ENCODE data around the gene POU2AF3.

The POU2AF3 gene

GRCh38 chr11:111348147-111348546, 49.8 kb downstream of the POU2AF3 start:
- TF ChIP-seq GATA2 (IDR thresholded peaks at IDR 0.05; ENCODE audit: low read depth, low read length) (no peak), GATA3 (IDR thresholded peaks at IDR 0.05; ENCODE audit: low read depth, low read length) (no peak)

GRCh38 chr11:111349191-111349695, 50.9 kb downstream of the POU2AF3 start:
- TF ChIP-seq GATA3 (IDR thresholded peaks at IDR 0.05; ENCODE audit: low read depth, low read length) = no peak
- no peak for TF ChIP-seq GATA2 (IDR thresholded peaks at IDR 0.05; ENCODE audit: low read depth, low read length)

- TF ChIP-seq GATA3 (IDR thresholded peaks at IDR 0.05; ENCODE audit: low read depth, low read length) (no peak), GATA2 (IDR thresholded peaks at IDR 0.05; ENCODE audit: low read depth, low read length) (no peak)
These were observed 52.5 kb downstream of the POU2AF3 start for GRCh38 chr11:111350811-111351210.

- TF ChIP-seq GATA3 (IDR thresholded peaks at IDR 0.05; ENCODE audit: low read depth, low read length) (no peak), GATA2 (IDR thresholded peaks at IDR 0.05; ENCODE audit: low read depth, low read length) (no peak)
These were observed 53.2 kb downstream of the POU2AF3 start for GRCh38 chr11:111351374-111352055.

- no peak for TF ChIP-seq GATA3 (IDR thresholded peaks at IDR 0.05; ENCODE audit: low read depth, low read length)
- TF ChIP-seq GATA2 (IDR thresholded peaks at IDR 0.05; ENCODE audit: low read depth, low read length) = no peak
These were observed 53.9 kb downstream of the POU2AF3 start for GRCh38 chr11:111352231-111352746.

- TF ChIP-seq GATA2 (IDR thresholded peaks at IDR 0.05; ENCODE audit: low read depth, low read length) (no peak), GATA3 (IDR thresholded peaks at IDR 0.05; ENCODE audit: low read depth, low read length) (no peak)
These were observed 54.8 kb downstream of the POU2AF3 start for GRCh38 chr11:111352935-111353710.

GRCh38 chr11:111353776-111354600, 55.6 kb downstream of the POU2AF3 start:
- TF ChIP-seq GATA2 (IDR thresholded peaks at IDR 0.05; ENCODE audit: low read depth, low read length) (no peak), GATA3 (IDR thresholded peaks at IDR 0.05; ENCODE audit: low read depth, low read length) (no peak)

GRCh38 chr11:111354601-111354891, 56.2 kb downstream of the POU2AF3 start:
- TF ChIP-seq GATA2 (IDR thresholded peaks at IDR 0.05; ENCODE audit: low read depth, low read length) (no peak), GATA3 (IDR thresholded peaks at IDR 0.05; ENCODE audit: low read depth, low read length) (no peak)

GRCh38 chr11:111355101-111355500, 56.8 kb downstream of the POU2AF3 start:
- no peak for TF ChIP-seq GATA3 (IDR thresholded peaks at IDR 0.05; ENCODE audit: low read depth, low read length)
- no peak for TF ChIP-seq GATA2 (IDR thresholded peaks at IDR 0.05; ENCODE audit: low read depth, low read length)

GRCh38 chr11:111355956-111356659, 57.8 kb downstream of the POU2AF3 start:
- TF ChIP-seq GATA2 (IDR thresholded peaks at IDR 0.05; ENCODE audit: low read depth, low read length) (peak; percentile 16; the same call in 1 of the 2 replicates), GATA3 (IDR thresholded peaks at IDR 0.05; ENCODE audit: low read depth, low read length) (no peak)

GRCh38 chr11:111356660-111357048, 58.3 kb downstream of the POU2AF3 start:
- no peak for TF ChIP-seq GATA2 (IDR thresholded peaks at IDR 0.05; ENCODE audit: low read depth, low read length)
- TF ChIP-seq GATA3 (IDR thresholded peaks at IDR 0.05; ENCODE audit: low read depth, low read length) = no peak

- TF ChIP-seq GATA2 (IDR thresholded peaks at IDR 0.05; ENCODE audit: low read depth, low read length) (peak; percentile 53), GATA3 (IDR thresholded peaks at IDR 0.05; ENCODE audit: low read depth, low read length) (no peak)
These were observed 59.0 kb downstream of the POU2AF3 start for GRCh38 chr11:111357150-111358037.

All from SH-SY5Y (cell line).